ENCODE measurements around the gene SLC35D2.

SLC35D2 gene

GRCh38 chr9:96383165-96383942, at the start of gene SLC35D2:
Gene SLC35D2 (minus strand): TSS chr9:96383711. CDS start chr9:96383634, 77 bp downstream.
- no peak for DNase-seq (ENCODE audit: low read depth)

- no peak for DNase-seq (ENCODE audit: low read depth)
Observed at GRCh38 chr9:96430377-96430776, 46.9 kb upstream of the SLC35D2 start.

GRCh38 chr9:96429732-96430131, 46.2 kb upstream of the SLC35D2 start:
- no peak for DNase-seq (ENCODE audit: low read depth)

GRCh38 chr9:96425500-96426169, 42.1 kb upstream of the SLC35D2 start:
- no peak for DNase-seq (ENCODE audit: low read depth)

GRCh38 chr9:96423985-96424336, 40.5 kb upstream of the SLC35D2 start:
- DNase-seq (ENCODE audit: low read depth): no peak

GRCh38 chr9:96423322-96423984, 39.9 kb upstream of the SLC35D2 start:
- no peak for DNase-seq (ENCODE audit: low read depth)

- peak; percentile 97 for DNase-seq (ENCODE audit: low read depth)
Observed at GRCh38 chr9:96420468-96421219, 37.1 kb upstream of the SLC35D2 start.

- no peak for DNase-seq (ENCODE audit: low read depth)
Observed at GRCh38 chr9:96419691-96419969, 36.1 kb upstream of the SLC35D2 start.

GRCh38 chr9:96418920-96419690, 35.6 kb upstream of the SLC35D2 start:
- no peak for DNase-seq (ENCODE audit: low read depth)

GRCh38 chr9:96418083-96418919, 34.8 kb upstream of the SLC35D2 start, which contains the start of gene ZNF367:
Gene ZNF367 (minus strand): TSS chr9:96418370. CDS start chr9:96418032, 338 bp downstream.
- DNase-seq (ENCODE audit: low read depth): peak; percentile 98

GRCh38 chr9:96417661-96418082, 34.2 kb upstream of the SLC35D2 start:
- no peak for DNase-seq (ENCODE audit: low read depth)

- peak; percentile 62 for DNase-seq (ENCODE audit: low read depth)
Observed at GRCh38 chr9:96417051-96417586, 33.6 kb upstream of the SLC35D2 start.

- no peak for DNase-seq (ENCODE audit: low read depth)
Observed at GRCh38 chr9:96413302-96414221, 30.1 kb upstream of the SLC35D2 start.

GRCh38 chr9:96412174-96412913, 28.8 kb upstream of the SLC35D2 start:
- DNase-seq (ENCODE audit: low read depth): no peak

- DNase-seq (ENCODE audit: low read depth): no peak
Observed at GRCh38 chr9:96411129-96411838, 27.8 kb upstream of the SLC35D2 start.

- no peak for DNase-seq (ENCODE audit: low read depth)
Observed at GRCh38 chr9:96408409-96409280, 25.1 kb upstream of the SLC35D2 start.
